Measurements from ENCODE around the gene ZNF146.

DNA sequence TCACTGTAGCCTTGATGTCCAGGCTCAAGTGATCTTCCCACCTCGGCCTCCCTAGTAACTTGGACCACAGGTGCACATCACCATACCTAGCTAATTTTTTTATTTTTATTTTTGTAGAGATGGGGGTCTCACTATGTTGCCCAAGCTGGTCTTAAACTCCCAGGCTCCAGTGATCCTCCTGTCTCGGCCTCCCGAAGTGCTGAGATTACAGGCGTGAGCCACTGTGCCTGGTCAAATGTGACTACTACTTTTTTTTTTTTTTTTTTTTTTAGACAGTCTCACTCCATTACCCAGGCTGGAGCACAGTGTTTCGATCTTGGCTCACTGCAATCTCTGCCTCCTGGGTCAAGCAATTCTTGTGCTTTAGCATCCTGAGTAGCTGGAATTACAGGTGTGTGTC, 42.1 kb upstream of the ZNF146 start:
- TF ChIP-seq CTCF (IDR thresholded peaks at IDR 0.05) (no peak), POLR2A (IDR thresholded peaks at IDR 0.05) (no peak)
